K562 (cell line): ENCODE results near the gene HECW1. TPM values are rescaled to one million over a fixed set of nuclear protein-coding genes. Genes with fewer than 3 reads are reported as not detected.

Experiments
- ATAC-seq: fragments of 200-7000 bp; cut with Tn5 transposase; 3 replicates; pipeline ENCODE4 v1.9.1; 2020; ENCODE audit warnings: moderate library complexity
- BruUV-seq: library from RNA; stranded (reverse); fragments of 400-500 nt; replicated peaks from 2 replicates; lab custom pipeline; 2021; lab: Mats Ljungman, UMichigan
- CTCF ChIA-PET: fragments of 300-600 bp; formaldehyde crosslinking; extraction: SDS; loops from one replicate; lab custom pipeline; 2021; ENCODE audit warnings: low intra/inter-chr PET ratio; lab: Yijun Ruan, JAX
- POLR2A ChIA-PET: fragments of 300-600, 350-650 bp; sonication (Branson Sonifier 250); formaldehyde crosslinking; extraction: SDS; loops from one replicate; lab custom pipeline; 2021; ENCODE audit warnings: antibody characterized with exemption, inconsistent platforms; lab: Yijun Ruan, JAX
- DNase-seq, 4 experiments: peaks; one replicate each; pipeline versions ENCODE4 v3.0.0 to v3.0.0-alpha.2; 2011 to 2018; ENCODE audit warnings: low spot score in 3 of 4, mixed read lengths in 3 of 4; ENCODE audit errors: extremely low read depth in 1 of 4
- FAIRE-seq: peaks from 2 replicates; lab custom pipeline; 2011; peaks lifted over from hg19 to GRCh38; lab: Jason Lieb, UNC
- H2AFZ ChIP-seq: 2 replicates; pipeline ENCODE4 v1.6.0; 2011; ENCODE audit warnings: low read depth, low read length, control low read depth, inconsistent platforms
- H3K27ac ChIP-seq: fragments of 200-600 bp; 3 replicates; pipeline ENCODE4 v1.8.0; 2011; ENCODE audit warnings: low read depth, mild to moderate bottlenecking, control low read depth, inconsistent platforms, low read length, moderate library complexity, mixed read lengths; ENCODE audit errors: extremely low read depth
- H3K27me3 ChIP-seq, 2 experiments: fragments of 300-600 bp in 1 of 2; 2 replicates in 1 of 2; 3 replicates in 1 of 2; pipeline versions ENCODE4 v1.6.0 to v1.8.0; 2011; ENCODE audit warnings: inconsistent platforms in 2 of 2, low read length in 2 of 2, mild to moderate bottlenecking in 1 of 2, mixed read lengths in 1 of 2, moderate library complexity in 1 of 2; ENCODE audit not compliant: control insufficient read depth in 2 of 2, insufficient read depth in 2 of 2
- H3K36me3 ChIP-seq: fragments of 300-600 bp; 3 replicates; pipeline ENCODE4 v1.8.0; 2011; ENCODE audit warnings: mild to moderate bottlenecking, low read length, inconsistent platforms; ENCODE audit not compliant: control insufficient read depth, insufficient read depth
- H3K4me1 ChIP-seq, 2 experiments: fragments of 200-600 bp in 1 of 2; replicated peaks in 1 of 2; 2 replicates in 1 of 2; 3 replicates in 1 of 2; pipeline versions ENCODE4 v1.5.1 to v1.8.0; 2011; ENCODE audit warnings: inconsistent platforms in 2 of 2, low read length in 2 of 2, mild to moderate bottlenecking in 1 of 2, mixed read lengths in 1 of 2, moderate library complexity in 1 of 2; ENCODE audit not compliant: control insufficient read depth in 2 of 2, insufficient read depth in 2 of 2
- H3K4me2 ChIP-seq: 2 replicates; pipeline ENCODE4 v1.6.1; 2011; ENCODE audit warnings: low read length, control low read depth, inconsistent platforms, mixed read lengths; ENCODE audit not compliant: insufficient read depth
- H3K4me3 ChIP-seq: fragments of 200-600 bp; sonication (generic), shearing (Covaris generic); 2 replicates; pipeline ENCODE4 v1.5.1; 2016; ENCODE audit warnings: control low read depth, inconsistent platforms
- H3K79me2 ChIP-seq: fragments of 200-600 bp; 3 replicates; pipeline ENCODE4 v1.8.0; 2011; ENCODE audit warnings: low read length, inconsistent platforms; ENCODE audit not compliant: control insufficient read depth, insufficient read depth
- H3K9ac ChIP-seq, 2 experiments: 2 replicates each; pipeline versions ENCODE4 v1.6.0 to v1.6.1; 2011; ENCODE audit warnings: low read depth in 2 of 2, low read length in 2 of 2, control low read depth in 1 of 2, inconsistent platforms in 1 of 2, mild to moderate bottlenecking in 1 of 2, mixed read lengths in 1 of 2; ENCODE audit not compliant: insufficient read depth in 1 of 2
- H3K9me1 ChIP-seq: one replicate; pipeline ENCODE4 v1.6.0; 2011; ENCODE audit warnings: inconsistent platforms, mild to moderate bottlenecking, low read length, moderate library complexity; ENCODE audit not compliant: control insufficient read depth, insufficient read depth
- H3K9me3 ChIP-seq: replicated peaks from 2 replicates; pipeline ENCODE4 v1.5.1; 2011; ENCODE audit warnings: low read depth, low read length, inconsistent platforms; ENCODE audit not compliant: control insufficient read depth, insufficient read depth
- H4K20me1 ChIP-seq: replicated peaks from 2 replicates; pipeline ENCODE4 v1.6.1; 2011; ENCODE audit warnings: low read length, inconsistent platforms, mixed read lengths; ENCODE audit not compliant: control insufficient read depth, insufficient read depth
- ATF3 ChIP-seq, 2 experiments: fragments of 450-650 bp in 1 of 2; sonication (generic) in 1 of 2; formaldehyde crosslinking in 1 of 2; IDR thresholded peaks in 1 of 2; conservative IDR thresholded peaks in 1 of 2; 2 replicates each; pipeline versions ENCODE4 v1.6.1 to v1.8.1; 2016 to 2023; ENCODE audit warnings: mild to moderate bottlenecking in 2 of 2, moderate library complexity in 2 of 2, inconsistent platforms in 1 of 2, missing genetic modification reagents in 1 of 2
- CEBPB ChIP-seq: fragments of 450-650 bp; IDR thresholded peaks from 2 replicates; pipeline ENCODE4 v1.6.1; 2016; ENCODE audit warnings: missing genetic modification characterization, missing compliant biosample characterization
- CEBPG ChIP-seq, 3 experiments: fragments of 200-800 bp in 1 of 3; sonication (Bioruptor generic) in 1 of 3; sonication (generic) in 1 of 3; formaldehyde crosslinking in 1 of 3; IDR thresholded peaks in 2 of 3; conservative IDR thresholded peaks in 1 of 3; 2 replicates each; pipeline versions ENCODE4 v1.6.1 to v1.8.0; 2016 to 2022; ENCODE audit warnings: missing compliant biosample characterization in 2 of 3, missing genetic modification characterization in 2 of 3, mild to moderate bottlenecking in 1 of 3, missing genetic modification reagents in 1 of 3
- PHF20 ChIP-seq: fragments of 450-650 bp; IDR thresholded peaks from 2 replicates; pipeline ENCODE4 v1.6.1; 2018; ENCODE audit not compliant: partially characterized antibody
- PHTF2 ChIP-seq: fragments of 250-450 bp; sonication (Bioruptor Pico); IDR thresholded peaks from 2 replicates; pipeline ENCODE4 v1.5.0; 2021; ENCODE audit warnings: mild to moderate bottlenecking
- POU5F1 ChIP-seq: fragments of 150-350 bp; IDR thresholded peaks from 2 replicates; pipeline ENCODE4 v1.6.1; 2014; ENCODE audit warnings: borderline replicate concordance, low read length, low read depth, mild to moderate bottlenecking; ENCODE audit not compliant: partially characterized antibody
- SMARCE1 ChIP-seq: fragments of 450-650 bp; IDR thresholded peaks from 2 replicates; pipeline ENCODE4 v1.7.1; 2016; ENCODE audit warnings: mild to moderate bottlenecking
- ZBED1 ChIP-seq: IDR thresholded peaks from 2 replicates; pipeline ENCODE4 v1.6.1; 2014
- ZNF175 ChIP-seq: fragments of 200-800 bp; sonication (Bioruptor generic); IDR thresholded peaks from 2 replicates; pipeline ENCODE4 v1.6.1; 2016; ENCODE audit warnings: low read depth, mild to moderate bottlenecking, missing genetic modification characterization, missing compliant biosample characterization
- ZNF263 ChIP-seq: sonication (generic); formaldehyde crosslinking; IDR thresholded peaks from 2 replicates; pipeline ENCODE4 v1.8.0; 2022; ENCODE audit warnings: mild to moderate bottlenecking, missing genetic modification reagents, borderline replicate concordance
- WGBS: fragments of 100-300 bp; shearing (Covaris generic); methylation state at CpG from one replicate; pipeline ENCODE4 v1.1.6; 2016; ENCODE audit warnings: low coverage, mixed read lengths; ENCODE audit not compliant: insufficient coverage; ENCODE audit errors: missing lambda C conversion rate; 5-methylcytosine and 5-hydroxymethylcytosine counted together
- in situ Hi-C: fragments of 300-500 bp; cut with MboI; formaldehyde crosslinking; loops from 4 replicates; pipeline ENCODE4 v1.15.0; 2018; ENCODE audit warnings: inconsistent platforms, mixed read lengths
- intact Hi-C: fragments of 100-400 bp; cut with micrococcal nuclease; formaldehyde crosslinking; loops from 2 replicates; pipeline ENCODE4 v1.14.2; 2022
- polyA plus RNA-seq, 8 experiments: library from polyadenylated mRNA; depleted of rRNA in 4 of 8; stranded (reverse) in 5 of 8; unstranded in 3 of 8; fragments of >200 nt; fragmentation: Nextera tagmentation in 2 of 8; fragmentation: Illumina TruSeq in 1 of 8; extraction: Ambion mirVana in 2 of 8; extraction: Trizol in 1 of 8; gene quantifications; 2 replicates each; pipeline versions ENCODE4 v1.2.1 to v1.2.3, GENCODE V29; 2011 to 2014; ENCODE audit warnings: inconsistent platforms in 1 of 8, missing spikeins in 1 of 8
- total RNA-seq, 7 experiments: library from RNA; depleted of rRNA in 6 of 7; stranded (reverse); fragments of >200 nt in 6 of 7; fragmentation: Illumina TruSeq in 2 of 7; extraction: Trizol in 2 of 7; gene quantifications; 2 replicates each; pipeline versions ENCODE4 v1.2.1 to v1.2.3, GENCODE V29; 2011 to 2021; ENCODE audit warnings: low replicate concordance in 1 of 7

The HECW1 gene
- total and polyA plus RNA-seq, 9 of the 15 experiments (the other 6 are each of a cell fraction or from before 2014, with no cell fraction given) = 0.07 to 0.31 (median 0.13) TPM; not detected in 4

GRCh38 chr7:43550427-43550826, 438.0 kb downstream of the HECW1 start:
- ChIA-PET POLR2A (interaction anchor here (0.6 to 0.8 kb wide), 2 partner anchors 13 to 18 kb away, joined by 4 read pairs; no protein-coding TSS in a partner anchor), CTCF (no interaction called here)

GRCh38 chr7:43552122-43552521, 439.7 kb downstream of the HECW1 start:
- Histone ChIP-seq H3K27me3 (peaks cover 43 to 67% of the 10 kb centered on the region in 2 experiments), H3K9me3 (no peaks in the 10 kb centered on the region), H3K9ac (no peak overlapping the region), H3K27ac (no peak overlapping the region), H3K4me3 (no peak overlapping the region), H4K20me1 (no peaks in the 10 kb centered on the region), H3K36me3 (no peaks in the 10 kb centered on the region), H3K4me2 (no peak overlapping the region), H3K9me1 (no peaks in the 10 kb centered on the region), H2AFZ (no peak overlapping the region), H3K79me2 (no peaks in the 10 kb centered on the region), H3K4me1 (peaks cover 0 to 3% of the 10 kb centered on the region in 2 experiments; a peak in 1 of 5 replicates)
- 5% methylated on average over 8 of the region's 8 CpGs for WGBS
- ChIA-PET POLR2A (no interaction called here), CTCF (no interaction called here)
- TF ChIP-seq ATF3 (IDR thresholded peaks at IDR 0.05) (peak; percentile 75), ATF3 (CRISPR knock-in tag; conservative IDR thresholded peaks at IDR 0.05) (no peak), ZBED1 (no peak), CEBPB (tag) (peak; percentile 22; the same call in 1 of the 2 replicates), POU5F1 (no peak), CEBPG (CRISPR knock-in tag; IDR thresholded peaks at IDR 0.05) (0 out of 2 replicates have a peak, but pooled peaks have one; percentile 31), CEBPG (tag; conservative IDR thresholded peaks at IDR 0.05 in 1 of 2, IDR thresholded peaks at IDR 0.05 in 1 of 2) (peak; percentile 69 to 74), SMARCE1 (no peak), ZNF175 (no peak)
- FAIRE-seq (no peak), ATAC-seq (no peak), DNase-seq (no peak)
- no TSS peak for BruUV-seq
- in situ Hi-C loops = no loop called here
- intact Hi-C loops = no loop called here

More at GRCh38 chr7:43550427-43550826, 438.0 kb downstream of the HECW1 start:
- DNase-seq = no peak
- H3K79me2 ChIP-seq = no peaks in the 10 kb centered on the region
- H3K4me1 ChIP-seq = peaks cover 0 to 3% of the 10 kb centered on the region in 2 experiments; a peak in 1 of 5 replicates
- H4K20me1 ChIP-seq = no peaks in the 10 kb centered on the region
- H3K4me3 ChIP-seq = no peak overlapping the region
- BruUV-seq = no TSS peak
- 12% methylated on average over 16 of the region's 16 CpGs for WGBS
- TF ChIP-seq PHTF2 (CRISPR knock-in tag) = no peak
- TF ChIP-seq ZNF263 (CRISPR knock-in tag) = 0 out of 2 replicates have a peak, but pooled peaks have one; percentile 27
- TF ChIP-seq PHF20 = no peak
- TF ChIP-seq, all 486 proteins: peak for 1
- H3K9me1 ChIP-seq = no peaks in the 10 kb centered on the region
- ATAC-seq = no peak
- FAIRE-seq = no peak
- intact Hi-C loops (no loop called here), in situ Hi-C loops (no loop called here)
- H3K4me2 ChIP-seq = no peak overlapping the region
- H3K9me3 ChIP-seq = no peaks in the 10 kb centered on the region
- no peak overlapping the region for H3K27ac ChIP-seq
- no peak overlapping the region for H3K9ac ChIP-seq
- no peaks in the 10 kb centered on the region for H3K36me3 ChIP-seq
- no peak overlapping the region for H2AFZ ChIP-seq
- peaks cover 29 to 54% of the 10 kb centered on the region in 2 experiments for H3K27me3 ChIP-seq
